Stimulated activated CD4-positive, alpha-beta T cell treated with anti-CD3 and anti-CD28 coated beads, TNF-alpha, amount 100 ng/mL, for 48 hours (primary cell): ENCODE data around the gene AK5.

Experiments
- DNase-seq, 3 donors: peaks; one replicate each; pipeline ENCODE4 v3.0.0-alpha.2; 2020; ENCODE audit warnings: low read depth in 3 of 3

The AK5 gene

DNA sequence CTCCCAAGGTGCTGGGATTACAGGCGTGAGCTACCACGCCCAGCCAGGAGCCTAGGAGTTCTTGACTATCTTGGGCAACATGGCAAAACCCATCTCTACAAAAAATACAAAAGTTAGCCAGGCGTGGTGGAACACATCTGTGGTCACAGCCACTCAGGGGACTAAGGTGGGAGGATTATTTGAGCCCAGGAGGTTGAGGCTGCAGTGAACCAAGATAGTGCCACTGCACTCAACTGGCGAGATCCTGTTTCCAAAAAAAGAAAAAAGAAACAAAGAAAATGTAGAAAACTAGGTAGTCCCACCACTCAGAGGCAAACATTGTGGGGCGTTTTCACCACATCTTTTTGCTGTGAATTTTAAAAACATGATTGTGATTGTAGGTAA lies 259.3 kb downstream of the AK5 start:
- DNase-seq = no peak

DNA sequence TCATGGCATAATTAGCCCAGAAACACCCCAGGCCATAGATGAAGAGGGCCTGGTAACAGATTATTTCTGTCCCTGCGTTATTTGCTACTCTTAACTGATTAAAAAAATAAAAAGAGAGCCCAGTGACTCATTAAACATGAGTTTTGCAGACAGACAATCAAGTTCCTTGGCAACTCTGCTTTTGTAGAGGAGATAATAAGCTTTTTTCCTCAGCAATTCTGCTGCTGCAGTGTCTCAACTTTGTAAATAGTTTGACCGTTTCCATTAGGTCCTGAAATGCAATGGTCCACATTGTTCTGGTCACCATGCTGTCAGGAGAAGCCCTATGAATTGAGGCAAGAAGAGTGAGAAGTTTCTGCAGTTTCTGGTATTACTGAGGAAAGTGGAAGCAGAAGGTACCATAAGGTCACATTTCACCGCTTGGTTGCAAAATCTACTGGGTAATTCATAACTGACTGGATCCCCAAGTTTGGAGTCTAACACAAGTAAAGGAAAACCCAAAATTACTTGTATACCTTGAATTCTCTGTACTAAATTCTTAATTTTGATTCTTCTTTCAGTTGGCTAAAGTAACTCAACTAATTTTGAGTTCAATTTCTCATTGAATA lies 261.1 kb downstream of the AK5 start:
- DNase-seq = no peak

DNA sequence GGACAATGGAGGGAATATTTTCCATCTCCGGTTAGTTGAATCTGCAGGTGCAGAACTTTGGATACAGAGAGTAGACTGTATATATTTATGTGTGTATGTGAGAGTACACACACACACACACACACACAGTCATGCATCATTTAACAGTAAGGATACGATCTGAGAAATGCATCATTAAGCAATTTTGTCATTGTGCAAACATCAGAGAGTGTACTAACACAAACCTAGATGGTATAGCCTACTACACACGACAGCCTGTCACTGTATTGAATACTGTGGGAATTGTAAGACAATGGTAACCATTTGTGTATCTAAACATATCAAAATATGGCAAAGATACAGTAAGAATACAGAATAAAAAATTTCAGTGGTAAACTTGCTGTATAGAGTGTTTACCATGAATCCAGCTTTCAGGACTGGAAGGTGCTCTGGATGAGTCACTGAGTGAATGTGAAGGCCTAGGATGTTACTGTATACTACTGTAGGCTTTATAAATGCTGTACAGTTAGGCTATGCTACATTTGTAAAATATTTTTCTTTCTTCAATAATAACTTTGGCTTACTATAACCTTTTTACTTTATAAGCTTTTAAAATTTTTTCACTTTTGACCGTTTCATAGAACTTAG lies 262.1 kb downstream of the AK5 start:
- no peak for DNase-seq

DNA sequence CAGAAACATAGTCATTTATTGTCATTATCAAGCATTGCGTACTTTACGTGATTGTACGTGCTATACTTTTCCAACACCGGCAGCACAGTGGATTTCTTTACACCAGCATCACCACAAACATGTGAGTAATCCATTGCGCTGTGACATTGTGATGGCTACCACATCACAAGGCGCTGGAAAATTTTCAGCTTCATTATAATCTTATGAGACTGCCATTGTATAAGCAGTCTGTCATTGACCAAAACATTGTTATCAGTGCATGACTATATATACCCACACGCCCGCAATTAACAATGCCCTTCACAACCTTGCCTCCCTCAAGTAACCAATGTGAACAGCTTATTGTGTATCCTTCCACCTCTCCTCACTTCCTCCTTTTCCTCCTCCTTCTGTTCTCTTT lies 263.0 kb downstream of the AK5 start:
- DNase-seq = no peak

DNA sequence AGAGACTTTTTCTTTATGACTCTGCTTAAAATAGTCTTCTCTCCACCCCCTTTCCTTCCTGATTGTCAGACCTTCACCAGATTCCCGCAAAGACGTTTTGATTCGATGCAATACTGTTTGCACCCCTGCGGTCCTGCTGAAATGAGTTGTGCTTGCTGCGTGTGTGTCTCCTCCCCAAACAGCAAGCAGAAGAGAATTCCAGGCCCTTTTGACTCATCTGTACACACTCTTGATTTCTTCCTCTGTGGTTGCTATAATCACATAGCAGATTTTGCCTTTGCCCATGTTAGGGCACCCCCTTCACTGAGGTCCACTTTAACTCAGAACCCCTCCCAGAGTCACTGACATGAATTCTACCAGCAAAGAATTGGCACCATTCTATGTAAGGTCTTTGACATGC lies 264.2 kb downstream of the AK5 start:
- DNase-seq = no peak

DNA sequence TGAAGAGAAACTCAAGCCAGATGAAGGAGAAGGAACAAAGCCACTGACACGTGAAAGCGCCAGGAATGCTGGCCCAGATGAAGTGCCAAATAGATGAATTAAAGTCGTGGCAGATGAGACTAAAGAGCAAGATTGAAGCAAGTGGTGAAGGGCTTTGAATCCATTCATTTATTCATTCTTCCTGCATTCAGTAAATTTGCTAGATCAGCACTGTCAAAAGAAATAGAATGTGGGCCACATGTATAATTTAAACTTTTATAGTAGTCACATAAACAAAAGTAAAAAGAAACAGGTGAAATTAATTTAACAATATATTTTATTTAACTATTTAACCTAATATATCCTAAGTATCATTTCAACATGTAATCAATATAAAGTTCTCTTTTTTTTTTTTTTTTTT lies 265.1 kb downstream of the AK5 start:
- no peak for DNase-seq

DNA sequence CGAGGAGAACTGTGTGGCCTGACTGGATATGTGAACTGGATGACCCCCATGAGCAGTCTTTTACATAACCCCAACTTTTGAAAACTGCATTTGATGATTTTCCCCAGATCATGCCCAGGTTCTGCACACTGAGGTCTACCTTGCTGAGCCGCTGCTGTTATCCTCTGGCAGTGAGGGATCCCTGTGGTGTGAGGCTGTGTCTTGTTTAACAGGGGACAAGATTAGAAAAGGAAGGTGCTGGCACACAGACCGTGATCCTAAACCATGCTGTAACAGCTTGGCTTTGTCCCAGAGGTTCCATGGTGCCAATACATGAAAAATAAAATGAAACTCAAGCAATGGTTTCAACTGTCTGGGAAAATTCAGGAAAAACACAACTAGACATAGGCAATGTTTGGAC lies 266.5 kb downstream of the AK5 start:
- no peak for DNase-seq

DNA sequence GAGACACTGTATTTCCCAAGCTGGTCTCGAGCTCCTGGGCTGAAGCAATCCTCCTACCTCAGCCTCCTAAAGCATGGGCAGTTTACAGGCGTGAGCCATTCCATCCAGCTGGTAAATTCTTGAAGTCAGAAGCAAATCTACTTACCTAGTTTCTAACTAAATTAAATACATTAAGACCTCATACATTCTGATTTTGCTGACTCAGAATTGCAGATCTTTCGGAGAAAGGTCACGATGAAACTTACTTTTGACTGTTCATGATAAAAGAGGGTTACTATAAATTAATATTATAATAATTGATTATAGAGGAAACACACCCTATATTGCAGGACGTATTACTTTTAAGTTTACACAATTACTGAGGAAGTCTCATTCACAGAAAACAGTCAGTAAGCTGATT lies 268.3 kb downstream of the AK5 start:
- no peak for DNase-seq

DNA sequence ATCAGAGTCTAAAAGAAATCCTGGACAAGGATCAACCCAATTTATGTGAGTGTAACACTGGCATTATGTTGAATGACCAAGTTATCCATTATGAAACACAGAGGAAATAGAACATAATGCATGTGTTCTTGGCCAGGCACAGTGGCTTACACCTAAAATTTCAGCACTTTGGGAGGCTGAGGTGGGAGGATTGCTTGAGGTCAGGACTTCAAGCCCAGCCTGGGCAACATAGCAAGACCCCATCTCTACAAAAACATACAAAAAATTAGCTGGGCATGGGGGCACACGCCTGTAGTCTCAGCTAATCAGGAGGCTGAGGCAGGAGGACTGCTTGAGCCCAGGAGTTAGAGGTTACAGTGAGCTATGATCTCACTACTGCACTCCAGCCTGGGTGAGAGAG lies 270.8 kb downstream of the AK5 start:
- DNase-seq = no peak

DNA sequence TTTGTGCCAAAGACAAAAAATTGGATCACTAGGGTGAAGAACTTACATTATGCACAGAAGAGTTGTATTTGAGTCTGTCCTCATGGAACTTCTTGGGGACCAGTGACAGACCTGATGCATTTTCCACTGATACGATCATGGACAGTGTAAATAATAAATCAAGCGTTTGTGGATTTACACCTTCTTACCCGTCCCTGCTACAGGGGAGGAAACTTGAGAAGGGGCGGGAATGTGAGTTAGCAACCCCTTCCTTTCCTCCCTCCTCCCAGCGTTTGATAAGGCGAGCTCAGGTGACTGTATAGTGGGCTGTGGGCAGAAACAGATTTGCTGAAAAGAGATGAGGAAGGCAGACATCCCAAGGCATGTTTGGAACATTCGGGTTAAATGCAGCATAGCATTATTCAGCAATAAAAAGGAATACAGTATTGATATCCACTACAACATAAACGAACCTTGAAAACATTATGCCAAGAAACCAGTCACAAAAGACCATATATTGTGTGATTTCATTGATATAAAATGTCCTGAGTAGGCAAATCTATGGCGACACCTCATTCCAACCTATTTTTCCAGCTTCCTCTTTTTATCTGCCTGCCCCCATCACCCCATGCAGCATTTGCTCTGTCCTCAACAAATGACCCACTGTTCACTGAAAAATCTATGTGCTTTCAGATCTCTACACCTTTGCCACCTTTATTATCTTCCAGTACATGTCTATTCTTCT lies 271.9 kb downstream of the AK5 start:
- DNase-seq = no peak

DNA sequence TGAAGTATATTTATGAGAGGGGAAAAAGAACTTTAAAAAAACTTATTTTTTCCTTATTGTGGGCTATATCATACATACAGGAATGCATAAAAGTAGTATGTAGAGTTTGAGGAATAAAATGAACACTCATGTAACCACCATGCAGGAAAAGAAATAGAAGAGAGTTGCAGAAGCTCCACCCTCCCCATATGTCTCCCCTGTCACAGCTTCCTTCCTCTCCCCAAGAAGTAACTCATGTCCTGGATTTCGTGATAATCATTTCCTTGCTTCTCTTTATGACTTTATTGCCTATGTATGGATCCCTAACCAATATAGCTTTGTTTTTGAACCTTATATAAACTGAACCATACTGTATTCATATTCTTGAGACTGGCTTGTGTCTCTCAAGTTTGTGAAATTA lies 274.2 kb downstream of the AK5 start:
- no peak for DNase-seq

DNA sequence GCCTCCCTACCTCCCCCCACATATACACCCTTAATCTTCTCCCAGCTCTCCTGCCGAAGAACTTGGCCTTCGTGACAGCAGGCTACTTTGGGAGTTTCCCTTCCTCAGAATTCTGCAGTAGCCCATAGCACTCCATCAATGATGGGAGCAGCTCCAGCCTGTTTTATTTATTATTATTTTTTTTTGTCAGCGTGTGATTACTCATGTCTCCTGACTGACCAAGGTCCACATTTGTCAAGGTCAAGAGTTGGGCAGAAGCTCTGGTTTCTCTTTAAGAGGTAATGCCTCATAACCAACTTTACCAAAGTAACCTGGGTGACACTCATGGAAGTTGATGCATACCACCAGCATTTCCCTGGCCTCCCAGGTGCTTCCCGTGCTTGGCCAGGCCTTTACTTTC lies 275.2 kb downstream of the AK5 start:
- DNase-seq = no peak

DNA sequence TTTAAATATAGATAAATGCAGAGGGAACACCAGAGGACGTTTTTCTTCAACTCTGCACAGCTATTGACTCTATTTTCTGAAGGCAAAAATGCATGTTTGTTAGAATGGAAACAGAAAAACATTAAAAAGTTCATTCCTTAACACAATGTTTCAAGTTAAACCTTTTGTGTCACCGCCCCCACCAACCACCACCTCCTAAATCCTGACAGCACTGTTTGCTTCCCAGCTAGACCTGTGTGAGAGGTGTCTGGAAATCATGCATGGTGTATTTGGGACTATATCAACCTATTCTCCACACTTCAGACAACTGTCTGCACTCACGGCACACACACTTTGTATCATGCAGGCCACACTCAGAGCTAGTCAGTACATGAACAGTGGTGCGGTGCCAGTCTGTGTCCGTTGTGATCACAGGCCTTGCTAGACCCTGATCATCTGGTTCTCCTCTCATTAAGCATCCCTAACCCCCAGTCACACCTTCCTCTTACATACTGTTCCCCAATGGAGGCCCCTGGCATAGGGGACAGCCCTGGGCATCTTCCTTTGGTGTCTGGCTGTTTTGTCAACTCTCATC lies 276.9 kb downstream of the AK5 start:
- DNase-seq = no peak

DNA sequence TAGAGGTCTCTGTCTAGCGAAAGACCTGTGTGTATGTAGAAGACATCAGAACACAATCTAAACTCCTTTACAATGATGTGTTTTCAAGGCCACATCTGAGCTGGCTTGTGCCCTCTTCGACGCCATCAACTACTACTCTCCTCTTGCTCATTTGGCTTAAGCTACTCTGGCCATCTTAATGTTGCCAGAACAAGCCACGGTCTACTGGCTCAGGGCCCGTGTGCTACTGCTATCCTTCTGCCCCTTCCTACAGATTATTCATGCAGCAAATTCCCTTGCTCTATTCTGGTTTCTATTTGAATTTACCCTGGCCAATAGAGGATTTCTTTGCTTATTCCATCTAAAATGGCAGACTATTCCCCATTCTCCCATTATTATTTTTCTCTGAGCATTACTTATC lies 278.9 kb downstream of the AK5 start:
- DNase-seq = no peak

DNA sequence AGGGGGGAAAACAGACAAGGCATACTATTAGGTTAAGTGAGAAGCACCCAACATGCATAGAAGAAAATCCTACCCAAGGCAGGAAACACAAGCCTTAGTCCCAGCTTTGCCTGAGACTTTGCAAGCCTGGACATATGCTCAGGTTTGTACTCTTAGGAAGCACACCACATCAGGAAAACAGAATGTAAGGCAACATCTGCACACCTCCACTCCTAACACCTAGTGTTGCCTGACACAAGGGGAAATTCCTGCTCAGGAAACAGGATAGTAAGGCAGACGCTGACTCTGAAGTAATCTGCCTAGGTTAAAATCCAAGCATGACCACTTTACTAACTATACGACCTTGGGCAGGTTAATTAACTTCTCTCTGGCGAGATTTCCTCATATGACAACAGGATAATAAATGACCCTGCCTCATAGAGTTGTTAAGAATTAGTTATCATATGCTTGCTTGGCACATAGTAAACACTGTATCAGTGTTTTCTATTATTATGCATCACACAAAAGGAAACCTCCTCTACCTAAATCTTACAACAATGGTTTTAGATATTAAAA lies 280.9 kb downstream of the AK5 start:
- no peak for DNase-seq

DNA sequence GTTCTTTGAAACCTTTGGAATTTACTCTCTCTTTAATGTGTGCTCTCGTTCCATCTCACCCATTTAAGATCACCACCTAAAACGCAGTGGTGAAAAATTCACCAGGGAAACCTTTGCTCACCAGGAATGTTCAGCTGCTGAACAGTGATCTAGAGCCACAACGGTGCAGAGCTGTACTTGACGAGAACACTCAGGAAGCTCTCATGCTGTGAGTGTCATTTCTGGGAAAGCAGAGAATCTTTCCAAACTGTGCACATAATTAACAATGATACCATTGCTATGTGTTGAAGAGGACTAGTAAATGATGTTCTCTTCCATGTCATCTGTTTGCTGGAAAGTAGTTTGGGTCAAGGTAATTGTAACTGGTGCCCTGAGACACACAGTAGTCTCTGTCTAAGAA lies 283.5 kb downstream of the AK5 start:
- DNase-seq = no peak

DNA sequence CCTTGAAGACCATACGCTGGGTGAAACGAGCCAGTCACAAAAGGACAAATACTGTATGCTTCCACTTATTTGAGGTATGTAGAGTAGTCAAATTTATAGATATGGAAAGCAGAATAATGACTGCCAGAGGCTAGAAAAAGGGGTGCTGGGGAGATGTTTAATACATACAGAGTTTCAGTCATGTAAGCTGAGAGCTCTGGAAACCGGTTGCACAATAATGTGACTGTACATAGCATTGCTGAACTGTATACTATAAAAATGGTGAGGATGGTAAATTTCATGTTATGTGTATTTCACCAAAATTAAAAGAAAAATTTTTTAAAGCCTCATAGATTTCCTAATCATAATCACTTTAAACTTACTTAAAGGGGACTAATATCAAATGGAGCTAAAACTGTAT lies 289.8 kb downstream of the AK5 start:
- no peak for DNase-seq

DNA sequence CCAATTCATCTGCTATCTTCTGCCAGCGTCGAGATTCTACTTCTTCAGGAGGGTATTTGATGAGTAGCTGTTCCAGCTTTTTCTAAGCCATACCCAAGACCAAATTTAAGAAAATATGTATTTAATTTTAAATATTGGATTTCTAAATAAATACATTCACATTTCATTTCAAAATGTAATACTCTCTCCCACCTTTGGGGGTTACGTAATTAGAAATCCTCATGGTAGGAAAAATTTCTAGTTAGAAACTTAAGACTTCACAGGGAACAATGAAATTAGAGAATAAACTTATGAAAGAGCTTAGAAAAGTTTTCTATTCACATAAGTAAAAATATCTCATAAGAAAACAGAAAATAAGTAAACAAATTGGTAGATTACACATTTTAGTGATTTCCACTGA lies 297.7 kb downstream of the AK5 start:
- no peak for DNase-seq

DNA sequence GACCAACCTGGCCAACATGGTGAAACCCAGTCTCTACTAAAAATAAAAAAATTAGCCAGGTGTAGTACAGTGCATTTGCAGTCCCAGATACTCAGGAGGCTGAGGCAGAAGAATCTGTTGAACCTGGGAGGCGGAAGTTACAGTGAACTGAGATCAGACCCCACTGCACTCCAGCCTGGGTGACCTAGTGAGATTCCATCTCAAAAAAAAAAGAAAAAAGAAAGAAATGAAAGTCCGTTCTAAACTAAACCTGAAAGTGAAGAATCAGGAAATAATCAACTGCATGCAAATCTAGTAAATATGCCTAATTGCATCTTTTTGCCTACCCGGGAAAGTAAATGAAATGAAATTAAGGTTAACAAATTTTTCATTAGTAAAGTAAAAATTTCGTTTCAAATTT lies 301.1 kb downstream of the AK5 start:
- no peak for DNase-seq

DNA sequence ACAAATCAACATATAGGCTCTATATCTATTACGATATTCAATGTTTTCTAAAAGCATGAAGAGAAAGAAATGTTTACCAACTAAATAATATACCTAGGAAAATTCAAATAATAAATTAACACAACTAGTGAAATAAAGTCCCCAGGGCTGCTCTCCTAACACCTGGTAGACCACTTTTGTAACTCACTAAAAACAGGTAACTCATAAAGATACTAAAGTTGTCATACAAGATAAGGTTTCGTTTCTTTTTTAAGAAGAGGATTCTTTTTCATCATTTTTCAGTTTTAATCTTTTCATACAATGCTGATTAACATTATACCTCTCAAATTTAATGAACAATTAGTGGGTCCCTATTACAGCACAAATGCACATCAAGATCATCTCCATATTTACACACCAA lies 301.7 kb downstream of the AK5 start:
- DNase-seq = no peak

DNA sequence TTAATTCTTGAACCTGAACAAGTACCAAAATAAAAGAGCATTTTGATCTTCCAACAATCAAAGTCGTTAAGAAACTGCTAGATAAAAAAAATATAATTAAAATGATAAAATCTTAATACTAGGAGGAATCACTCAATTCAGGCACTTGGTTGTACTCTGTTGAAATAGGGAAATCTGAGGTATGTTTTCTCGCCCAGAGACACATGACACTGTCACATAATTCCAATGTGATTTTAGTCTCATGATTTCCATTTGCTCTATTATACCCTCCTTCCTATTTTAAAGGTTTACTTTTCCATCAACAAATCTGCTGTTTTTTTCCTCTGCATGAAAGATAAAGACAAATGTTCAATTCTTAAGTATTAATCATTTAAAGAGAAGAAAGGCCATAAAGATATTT lies 303.1 kb downstream of the AK5 start:
- no peak for DNase-seq

DNA sequence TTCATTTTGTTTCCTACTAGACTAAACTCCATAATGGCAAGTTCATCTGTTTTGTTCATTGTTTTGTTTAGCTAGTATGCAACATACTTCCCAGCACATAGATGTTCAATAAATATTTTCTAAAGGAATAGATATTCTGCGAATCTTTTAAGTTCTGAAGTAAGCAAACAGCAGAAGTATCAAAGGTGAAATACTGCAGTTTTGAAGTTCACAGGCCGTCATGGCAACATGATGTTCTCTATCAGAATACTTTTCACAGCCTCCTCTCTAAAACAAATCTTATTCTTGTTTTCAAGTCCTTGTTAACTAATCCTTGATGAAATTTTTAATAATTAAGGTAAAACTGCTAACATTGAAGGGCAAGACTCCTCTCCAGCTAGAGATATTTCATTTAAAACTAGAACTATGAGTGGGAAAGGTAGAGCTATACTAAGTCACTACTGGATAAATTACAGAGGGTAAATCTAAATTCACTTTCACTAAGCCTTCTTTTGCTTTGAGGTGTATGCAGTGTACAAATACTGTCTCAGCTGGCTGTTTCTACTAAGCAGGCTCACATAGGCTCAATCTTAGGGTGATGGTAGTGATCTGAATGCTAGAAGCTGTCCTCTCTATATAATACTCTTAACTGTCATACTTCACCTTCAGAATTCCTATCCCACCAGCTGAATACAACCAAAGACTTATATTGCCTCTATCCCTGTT lies 303.9 kb downstream of the AK5 start:
- DNase-seq = no peak
